HepG2 (cell line): ENCODE results near the gene ABCG2. TPM values are rescaled to one million over a fixed set of nuclear protein-coding genes. Genes with fewer than 3 reads are reported as not detected.

Experiments
- ATF3 ChIP-seq: sonication (generic); formaldehyde crosslinking; IDR thresholded peaks from 2 replicates; pipeline ENCODE4 v1.4.0; 2020; ENCODE audit warnings: missing genetic modification reagents
- DZIP1 ChIP-seq: sonication (generic); formaldehyde crosslinking; IDR thresholded peaks from 2 replicates; pipeline ENCODE4 v1.5.0; 2020; ENCODE audit warnings: mild to moderate bottlenecking, missing genetic modification reagents
- EHMT2 ChIP-seq: fragments of 200-600 bp; sonication (generic); IDR thresholded peaks from 2 replicates; pipeline ENCODE4 v1.7.0; 2017; ENCODE audit warnings: antibody characterized with exemption, low read depth, low read length, borderline replicate concordance
- ETS1 ChIP-seq: sonication (generic); formaldehyde crosslinking; IDR thresholded peaks from 2 replicates; pipeline ENCODE4 v1.4.0; 2020; ENCODE audit warnings: missing genetic modification reagents
- FOXA1 ChIP-seq, 2 experiments: fragments of 450-650 bp in 1 of 2; sonication (generic) in 1 of 2; formaldehyde crosslinking in 1 of 2; IDR thresholded peaks; 2 replicates each; pipeline versions ENCODE4 v1.4.0 to v1.6.1; 2016 to 2020; ENCODE audit warnings: missing genetic modification reagents in 1 of 2
- GTF2F1 ChIP-seq: fragments of 150-350 bp; IDR thresholded peaks from 2 replicates; pipeline ENCODE4 v1.6.1; 2014; ENCODE audit warnings: low read length
- HOXA5 ChIP-seq: sonication (generic); formaldehyde crosslinking; IDR thresholded peaks from 2 replicates; pipeline ENCODE4 v1.4.0; 2020; ENCODE audit warnings: missing genetic modification reagents
- MXI1 ChIP-seq: IDR thresholded peaks from 3 replicates; pipeline ENCODE4 v1.6.1; 2012; ENCODE audit warnings: low read depth, low read length, inconsistent platforms, borderline replicate concordance
- SAFB2 ChIP-seq: sonication (generic); formaldehyde crosslinking; IDR thresholded peaks from 2 replicates; pipeline ENCODE4 v1.5.1; 2020; ENCODE audit warnings: missing genetic modification reagents, low read depth, mild to moderate bottlenecking, borderline replicate concordance
- SIX4 ChIP-seq: sonication (generic); formaldehyde crosslinking; IDR thresholded peaks from 2 replicates; pipeline ENCODE4 v1.4.0; 2020; ENCODE audit warnings: missing genetic modification reagents
- SMAD3 ChIP-seq: sonication (generic); formaldehyde crosslinking; IDR thresholded peaks from 2 replicates; pipeline ENCODE4 v1.4.0; 2020; ENCODE audit warnings: missing genetic modification reagents
- SRY ChIP-seq: sonication (generic); formaldehyde crosslinking; IDR thresholded peaks from 2 replicates; pipeline ENCODE4 v1.8.0; 2022; ENCODE audit warnings: mild to moderate bottlenecking, missing genetic modification reagents
- STAT5B ChIP-seq: sonication (generic); formaldehyde crosslinking; IDR thresholded peaks from 2 replicates; pipeline ENCODE4 v1.4.0; 2020; ENCODE audit warnings: missing genetic modification reagents
- U2AF1 ChIP-seq: fragments of 200-400 bp; formaldehyde crosslinking; optimal IDR thresholded peaks from 2 replicates; pipeline ENCODE3; 2017; ENCODE audit warnings: mild to moderate bottlenecking, low read depth, low read length
- ZBTB20 ChIP-seq: sonication (generic); formaldehyde crosslinking; IDR thresholded peaks from 2 replicates; pipeline ENCODE4 v1.8.1; 2023; ENCODE audit warnings: missing genetic modification reagents, low read depth, mild to moderate bottlenecking, borderline replicate concordance
- ZFX ChIP-seq: sonication (generic); formaldehyde crosslinking; IDR thresholded peaks from 2 replicates; pipeline ENCODE4 v1.4.0; 2020; ENCODE audit warnings: mild to moderate bottlenecking, low read depth, missing genetic modification reagents, moderate library complexity
- ZMYM2 ChIP-seq: sonication (generic); formaldehyde crosslinking; IDR thresholded peaks from 2 replicates; pipeline ENCODE4 v1.8.0; 2022; ENCODE audit warnings: mild to moderate bottlenecking, missing genetic modification reagents
- ZNF12 ChIP-seq: sonication (generic); formaldehyde crosslinking; IDR thresholded peaks from 2 replicates; pipeline ENCODE4 v1.5.0; 2020; ENCODE audit warnings: missing genetic modification reagents
- ZNF724P ChIP-seq: sonication (generic); formaldehyde crosslinking; IDR thresholded peaks from 2 replicates; pipeline ENCODE4 v1.8.0; 2022; ENCODE audit warnings: missing genetic modification reagents, borderline replicate concordance
- ZNF747 ChIP-seq: sonication (generic); formaldehyde crosslinking; IDR thresholded peaks from 2 replicates; pipeline ENCODE4 v1.8.1; 2023; ENCODE audit warnings: missing genetic modification reagents, mild to moderate bottlenecking, borderline replicate concordance
- polyA plus RNA-seq, 8 experiments: library from polyadenylated mRNA; depleted of rRNA in 3 of 8; stranded (reverse) in 7 of 8; unstranded in 1 of 8; fragments of >200 nt; fragmentation: Illumina TruSeq in 4 of 8; extraction: Trizol in 4 of 8; gene quantifications; 2 replicates each; pipeline versions ENCODE4 v1.2.1 to v1.2.3, GENCODE V29; 2011 to 2016; ENCODE audit warnings: low read depth in 4 of 8, missing spikeins in 1 of 8, mixed read lengths in 1 of 8; ENCODE audit not compliant: insufficient read depth in 1 of 8
- total RNA-seq, 5 experiments: library from RNA; depleted of rRNA; stranded (reverse); fragments of >200 nt; fragmentation: Illumina TruSeq; extraction: Trizol; gene quantifications; 2 replicates each; pipeline ENCODE4 v1.2.3, GENCODE V29; 2016; ENCODE audit warnings: low read depth in 1 of 5
- TF ChIP-seq, protein P1 (sequence below): sonication (generic); formaldehyde crosslinking; IDR thresholded peaks from 2 replicates; pipeline ENCODE4 v1.4.0; 2020; ENCODE audit warnings: missing genetic modification reagents
- TF ChIP-seq, protein P2 (sequence below): sonication (generic); formaldehyde crosslinking; IDR thresholded peaks from 2 replicates; pipeline ENCODE4 v1.5.1; 2020; ENCODE audit warnings: mild to moderate bottlenecking, missing genetic modification reagents, borderline replicate concordance

ABCG2 gene
- total and polyA plus RNA-seq, 2 of the 13 experiments (the other 11 are each of a cell fraction or from before 2014, with no cell fraction given) = 10.0 to 15.7 TPM

DNA sequence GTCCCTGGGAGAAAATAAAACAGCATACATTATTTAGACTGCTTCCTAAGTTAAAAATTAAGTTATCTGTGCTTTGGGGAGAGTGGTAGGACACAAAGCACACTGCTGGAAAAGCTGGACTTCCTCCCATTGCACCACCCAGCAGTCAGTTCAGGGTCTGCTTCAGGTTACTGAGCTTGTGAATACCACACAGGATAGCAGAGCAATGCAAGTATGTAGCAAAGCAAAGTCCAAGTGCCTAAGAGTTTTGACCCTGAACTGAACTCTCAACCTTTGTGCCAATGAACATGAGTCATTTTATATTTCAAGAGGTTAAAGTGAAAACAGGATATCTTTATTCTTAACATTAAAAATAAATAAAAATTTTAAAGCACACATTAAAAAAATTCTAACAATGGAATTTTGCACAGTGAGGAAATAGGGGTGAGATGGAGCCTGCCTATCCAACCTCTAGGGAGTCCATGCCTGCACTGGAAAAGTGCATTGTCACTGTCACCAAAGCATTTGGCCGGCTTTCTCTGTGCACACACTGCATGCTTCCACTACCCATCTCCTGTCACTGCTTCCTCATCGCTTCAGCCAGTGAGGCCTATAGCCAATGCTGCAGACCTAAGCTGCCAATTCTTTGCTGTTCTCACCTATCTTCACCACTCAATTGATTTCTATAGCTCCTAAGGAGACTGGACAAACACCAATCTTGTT is 50.9 kb downstream of the ABCG2 start (continued):
- TF ChIP-seq ETS1 (CRISPR knock-in tag) (no peak), SAFB2 (CRISPR knock-in tag) (no peak), ZFX (peak; percentile 84), ZBTB20 (CRISPR knock-in tag) (peak; percentile 70; the same call in 1 of the 2 replicates), U2AF1 (no peak), MXI1 (peak; percentile 73; the same call in 2 of the 3 replicates), ATF3 (CRISPR knock-in tag) (peak; percentile 82), ZNF747 (no peak), EHMT2 (no peak; the same call in 1 of the 2 replicates), ZNF724P (CRISPR knock-in tag) (no peak; the same call in 1 of the 2 replicates), ZNF12 (CRISPR knock-in tag) (0 out of 2 replicates have a peak, but pooled peaks have one; percentile 58), SMAD3 (CRISPR knock-in tag) (peak; percentile 81; the same call in 1 of the 2 replicates), ZMYM2 (peak; percentile 68; the same call in 1 of the 2 replicates), SIX4 (CRISPR knock-in tag) (peak; percentile 70), STAT5B (CRISPR knock-in tag) (no peak), GTF2F1 (no peak), SRY (CRISPR knock-in tag) (no peak), HOXA5 (CRISPR knock-in tag) (peak; percentile 56; the same call in 1 of the 2 replicates), DZIP1 (no peak), FOXA1 (IDR thresholded peaks at IDR 0.05) (no peak), FOXA1 (CRISPR knock-in tag; IDR thresholded peaks at IDR 0.05) (peak; percentile 50)
- TF ChIP-seq, protein P1, sequence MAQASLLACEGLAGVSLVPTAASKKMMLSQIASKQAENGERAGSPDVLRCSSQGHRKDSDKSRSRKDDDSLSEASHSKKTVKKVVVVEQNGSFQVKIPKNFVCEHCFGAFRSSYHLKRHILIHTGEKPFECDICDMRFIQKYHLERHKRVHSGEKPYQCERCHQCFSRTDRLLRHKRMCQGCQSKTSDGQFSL (CRISPR knock-in tag) = no peak
- TF ChIP-seq, protein P2, sequence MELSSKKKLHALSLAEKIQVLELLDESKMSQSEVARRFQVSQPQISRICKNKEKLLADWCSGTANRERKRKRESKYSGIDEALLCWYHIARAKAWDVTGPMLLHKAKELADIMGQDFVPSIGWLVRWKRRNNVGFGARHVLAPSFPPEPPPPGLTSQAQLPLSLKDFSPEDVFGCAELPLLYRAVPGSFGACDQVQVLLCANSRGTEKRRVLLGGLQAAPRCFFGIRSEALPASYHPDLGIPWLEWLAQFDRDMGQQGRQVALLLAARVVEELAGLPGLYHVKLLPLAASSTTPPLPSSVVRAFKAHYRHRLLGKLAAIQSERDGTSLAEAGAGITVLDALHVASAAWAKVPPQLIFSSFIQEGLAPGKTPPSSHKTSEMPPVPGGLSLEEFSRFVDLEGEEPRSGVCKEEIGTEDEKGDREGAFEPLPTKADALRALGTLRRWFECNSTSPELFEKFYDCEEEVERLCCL (CRISPR knock-in tag) = no peak
